ENCODE data around the gene RPTOR. TPM values are rescaled to one million over a fixed set of nuclear protein-coding genes. Genes with fewer than 3 reads are reported as not detected.

RPTOR gene
- total RNA-seq, 2 experiments from 2014 or later: 48.1 to 87.8 TPM

DNA sequence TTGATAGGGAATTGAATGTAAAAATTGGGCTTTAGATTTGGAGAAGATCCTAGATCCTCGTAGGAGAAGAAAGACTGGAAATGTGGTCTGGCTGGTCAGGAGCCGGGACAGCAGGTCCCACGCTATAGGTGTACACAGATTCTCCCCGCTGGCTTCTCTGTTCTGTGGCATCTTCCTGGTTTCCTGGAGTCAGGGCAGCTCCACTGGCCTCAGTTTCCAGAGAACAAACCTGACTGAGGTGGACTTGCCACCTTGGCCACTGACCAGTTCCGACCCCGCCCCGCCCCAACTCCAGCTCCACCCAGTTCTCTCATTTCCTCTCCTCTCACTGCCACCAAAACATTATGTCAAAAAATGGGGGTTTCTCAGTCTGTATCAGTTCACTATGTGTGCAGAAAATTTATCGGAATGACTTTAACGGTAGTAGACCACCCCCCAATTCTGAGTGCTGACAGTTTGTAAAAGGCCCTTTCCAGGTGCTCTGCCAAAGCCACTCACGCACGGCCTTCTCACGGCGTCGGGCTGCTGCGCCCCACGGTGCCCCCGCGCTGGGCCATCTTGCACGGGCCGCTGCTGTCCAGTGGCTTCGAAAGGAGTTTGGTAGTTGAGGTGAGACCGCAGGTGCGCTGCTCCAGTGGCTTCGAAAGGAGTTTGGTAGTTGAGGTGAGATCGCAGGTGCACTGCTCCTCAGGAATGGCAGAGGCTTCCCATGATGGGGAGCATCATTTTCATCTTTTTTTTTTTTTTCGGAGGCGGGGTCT is 285.6 kb downstream of the RPTOR start:
- intact Hi-C loops (cut with micrococcal nuclease; ENCODE audit: unreplicated experiment): no loop called here
- peaks cover 26% of the 10 kb centered on the region for H3K4me1 ChIP-seq (ENCODE audit: insufficient read depth, low read length, poor library complexity, severe bottlenecking)
- CTCF ChIA-PET (ENCODE audit: unreplicated experiment): no interaction called here

DNA sequence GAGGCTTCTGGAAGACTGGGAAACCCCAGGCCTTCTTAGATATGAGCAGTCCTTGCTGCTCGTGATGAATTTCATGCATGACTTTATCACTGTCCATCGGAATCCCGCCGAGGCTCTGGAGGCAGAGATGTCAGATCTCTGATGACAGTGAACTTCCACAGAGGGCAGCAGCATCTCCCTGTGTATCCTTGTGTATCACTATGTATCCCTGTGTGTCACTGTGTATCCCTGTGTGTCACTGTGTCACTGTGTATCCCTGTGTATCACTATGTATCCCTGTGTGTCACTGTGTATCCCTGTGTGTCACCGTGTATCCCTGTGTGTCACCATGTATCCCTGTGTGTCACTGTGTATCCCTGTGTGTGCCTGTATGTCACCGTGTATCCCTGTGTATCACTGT is 286.9 kb downstream of the RPTOR start:
- Histone ChIP-seq H2AFZ (ENCODE audit: low read length) (no peak overlapping the region), H3K9me3 (ENCODE audit: low read length) (no peaks in the 10 kb centered on the region), H4K20me1 (ENCODE audit: insufficient read depth, low read length) (no peaks in the 10 kb centered on the region), H3K4me2 (ENCODE audit: low read length) (no peak overlapping the region), H3K36me3 (ENCODE audit: insufficient read depth, low read length) (peaks cover 21% of the 10 kb centered on the region; the same call in 1 of the 2 replicates), H3K4me1 (ENCODE audit: insufficient read depth, low read length, poor library complexity, severe bottlenecking) (peaks cover 26% of the 10 kb centered on the region), H3K79me2 (ENCODE audit: insufficient read depth, low read depth, low read length) (no peaks in the 10 kb centered on the region), H3K27ac (ENCODE audit: low read depth, low read length, poor library complexity, severe bottlenecking) (no peak overlapping the region), H3K9me2 (ENCODE audit: insufficient read depth, low read length) (no peaks in the 10 kb centered on the region), H3K4me3 (ENCODE audit: low read depth, low read length, poor library complexity, severe bottlenecking) (no peak overlapping the region)
- intact Hi-C loops (cut with micrococcal nuclease; ENCODE audit: unreplicated experiment): no loop called here
- BruUV-seq (replicated peaks): no TSS peak
- DNase-seq (ENCODE audit: low spot score): no peak
- TF ChIP-seq EZH2phosphoT487 (IDR thresholded peaks at IDR 0.05; ENCODE audit: borderline replicate concordance, low read depth, low read length): no peak
- TF ChIP-seq, protein P1, sequence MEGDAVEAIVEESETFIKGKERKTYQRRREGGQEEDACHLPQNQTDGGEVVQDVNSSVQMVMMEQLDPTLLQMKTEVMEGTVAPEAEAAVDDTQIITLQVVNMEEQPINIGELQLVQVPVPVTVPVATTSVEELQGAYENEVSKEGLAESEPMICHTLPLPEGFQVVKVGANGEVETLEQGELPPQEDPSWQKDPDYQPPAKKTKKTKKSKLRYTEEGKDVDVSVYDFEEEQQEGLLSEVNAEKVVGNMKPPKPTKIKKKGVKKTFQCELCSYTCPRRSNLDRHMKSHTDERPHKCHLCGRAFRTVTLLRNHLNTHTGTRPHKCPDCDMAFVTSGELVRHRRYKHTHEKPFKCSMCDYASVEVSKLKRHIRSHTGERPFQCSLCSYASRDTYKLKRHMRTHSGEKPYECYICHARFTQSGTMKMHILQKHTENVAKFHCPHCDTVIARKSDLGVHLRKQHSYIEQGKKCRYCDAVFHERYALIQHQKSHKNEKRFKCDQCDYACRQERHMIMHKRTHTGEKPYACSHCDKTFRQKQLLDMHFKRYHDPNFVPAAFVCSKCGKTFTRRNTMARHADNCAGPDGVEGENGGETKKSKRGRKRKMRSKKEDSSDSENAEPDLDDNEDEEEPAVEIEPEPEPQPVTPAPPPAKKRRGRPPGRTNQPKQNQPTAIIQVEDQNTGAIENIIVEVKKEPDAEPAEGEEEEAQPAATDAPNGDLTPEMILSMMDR (conservative IDR thresholded peaks at IDR 0.05; ENCODE audit: low read length): no peak
- ChIA-PET POLR2A (no interaction called here), CTCF (ENCODE audit: unreplicated experiment) (no interaction called here)

More for the DNA sequence above, 285.6 kb downstream of the RPTOR start:
- TF ChIP-seq, protein P1 (conservative IDR thresholded peaks at IDR 0.05; ENCODE audit: low read length): no peak
- Histone ChIP-seq H4K20me1 (ENCODE audit: insufficient read depth, low read length) (no peaks in the 10 kb centered on the region), H3K4me3 (ENCODE audit: low read depth, low read length, poor library complexity, severe bottlenecking) (no peak overlapping the region), H2AFZ (ENCODE audit: low read length) (no peak overlapping the region), H3K79me2 (ENCODE audit: insufficient read depth, low read depth, low read length) (no peaks in the 10 kb centered on the region), H3K9me3 (ENCODE audit: low read length) (no peaks in the 10 kb centered on the region), H3K9me2 (ENCODE audit: insufficient read depth, low read length) (no peaks in the 10 kb centered on the region), H3K36me3 (ENCODE audit: insufficient read depth, low read length) (peaks cover 18% of the 10 kb centered on the region; the same call in 1 of the 2 replicates), H3K4me2 (ENCODE audit: low read length) (no peak overlapping the region), H3K27ac (ENCODE audit: low read depth, low read length, poor library complexity, severe bottlenecking) (no peak overlapping the region)
- DNase-seq (ENCODE audit: low spot score): no peak
- BruUV-seq (replicated peaks): no TSS peak
- POLR2A ChIA-PET: interaction anchor here (0.6 kb wide), 1 partner anchor 11 kb away, joined by 3 read pairs; no protein-coding TSS in a partner anchor

DNA sequence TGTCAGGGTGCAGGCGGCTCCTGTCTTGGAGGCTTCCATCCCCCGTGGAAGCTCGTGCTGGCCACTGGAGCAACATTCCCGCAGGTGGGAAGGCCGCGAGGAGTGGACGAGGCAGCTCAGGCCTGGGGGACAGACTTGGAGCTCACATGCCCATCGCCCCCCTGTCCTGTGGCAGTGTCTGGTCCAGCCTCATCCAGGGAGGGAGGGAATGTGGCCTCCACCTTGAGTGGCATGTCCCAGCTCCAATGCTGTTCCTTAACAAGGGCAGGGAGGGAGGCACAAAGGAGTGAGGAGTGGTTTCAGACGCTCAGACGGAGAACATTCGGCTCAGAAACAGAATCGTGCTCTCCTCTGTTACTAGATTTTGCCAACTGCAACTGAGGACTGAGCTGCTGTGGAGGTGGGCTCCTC is 287.6 kb downstream of the RPTOR start:
- no TSS peak for BruUV-seq (replicated peaks)
- intact Hi-C loops (cut with micrococcal nuclease; ENCODE audit: unreplicated experiment): no loop called here
- no peak overlapping the region for H2AFZ ChIP-seq (ENCODE audit: low read length)

More for the DNA sequence above, 287.6 kb downstream of the RPTOR start:
- Histone ChIP-seq H3K4me1 (ENCODE audit: insufficient read depth, low read length, poor library complexity, severe bottlenecking) (peaks cover 22% of the 10 kb centered on the region), H3K4me2 (ENCODE audit: low read length) (peak overlapping the region; percentile 58), H4K20me1 (ENCODE audit: insufficient read depth, low read length) (no peaks in the 10 kb centered on the region), H3K4me3 (ENCODE audit: low read depth, low read length, poor library complexity, severe bottlenecking) (peak overlapping the region; percentile 44), H3K79me2 (ENCODE audit: insufficient read depth, low read depth, low read length) (no peaks in the 10 kb centered on the region), H3K9me3 (ENCODE audit: low read length) (no peaks in the 10 kb centered on the region), H3K36me3 (ENCODE audit: insufficient read depth, low read length) (peaks cover 14% of the 10 kb centered on the region; the same call in 1 of the 2 replicates), H3K9me2 (ENCODE audit: insufficient read depth, low read length) (no peaks in the 10 kb centered on the region), H3K27ac (ENCODE audit: low read depth, low read length, poor library complexity, severe bottlenecking) (peak overlapping the region; percentile 44)
- POLR2A ChIA-PET: interaction anchor here (0.7 kb wide), 1 partner anchor 14 kb away, joined by 3 read pairs; no protein-coding TSS in a partner anchor
- no peak for DNase-seq (ENCODE audit: low spot score)
- CTCF ChIA-PET (ENCODE audit: unreplicated experiment): interaction anchor here (0.5 to 0.8 kb wide), 2 partner anchors 8 to 13 kb away, joined by 3 to 5 read pairs; no protein-coding TSS in a partner anchor
- no peak for TF ChIP-seq EZH2phosphoT487 (IDR thresholded peaks at IDR 0.05; ENCODE audit: borderline replicate concordance, low read depth, low read length)
- TF ChIP-seq, protein P1 (conservative IDR thresholded peaks at IDR 0.05; ENCODE audit: low read length): no peak

Measured in OCI-LY7 (cell line).